WERI-Rb-1 (cell line): ENCODE results near the gene TRAF7.

Experiments used
- DNase-seq: peaks from one replicate; pipeline ENCODE4 v3.0.0-alpha.2; 2020
- H3K27ac ChIP-seq: fragments of 250-450 bp; sonication (Bioruptor Pico); 2 replicates; pipeline ENCODE4 v1.5.1; 2020; ENCODE audit warnings: mild to moderate bottlenecking, moderate library complexity
- H3K27me3 ChIP-seq: fragments of 250-450 bp; sonication (Bioruptor Pico); 2 replicates; pipeline ENCODE4 v1.5.1; 2021; ENCODE audit warnings: mild to moderate bottlenecking, low read depth, moderate library complexity; ENCODE audit not compliant: insufficient read depth, severe bottlenecking
- H3K36me3 ChIP-seq: fragments of 250-450 bp; sonication (Bioruptor Pico); 2 replicates; pipeline ENCODE4 v1.5.1; 2020; ENCODE audit warnings: mild to moderate bottlenecking, moderate library complexity
- H3K4me3 ChIP-seq: 2 replicates; pipeline ENCODE4 v1.5.1; 2011; ENCODE audit warnings: low read depth, mild to moderate bottlenecking, control low read depth, low read length
- H3K9me3 ChIP-seq: fragments of 250-450 bp; sonication (Bioruptor Pico); 2 replicates; pipeline ENCODE4 v1.5.1; 2021; ENCODE audit warnings: mild to moderate bottlenecking, moderate library complexity; ENCODE audit not compliant: severe bottlenecking
- TF ChIP-seq, protein P1 (sequence below): IDR thresholded peaks from 2 replicates; pipeline ENCODE4 v1.5.1; 2011; ENCODE audit warnings: low read depth, mild to moderate bottlenecking, control low read depth, inconsistent platforms, low read length

TRAF7 gene

DNA sequence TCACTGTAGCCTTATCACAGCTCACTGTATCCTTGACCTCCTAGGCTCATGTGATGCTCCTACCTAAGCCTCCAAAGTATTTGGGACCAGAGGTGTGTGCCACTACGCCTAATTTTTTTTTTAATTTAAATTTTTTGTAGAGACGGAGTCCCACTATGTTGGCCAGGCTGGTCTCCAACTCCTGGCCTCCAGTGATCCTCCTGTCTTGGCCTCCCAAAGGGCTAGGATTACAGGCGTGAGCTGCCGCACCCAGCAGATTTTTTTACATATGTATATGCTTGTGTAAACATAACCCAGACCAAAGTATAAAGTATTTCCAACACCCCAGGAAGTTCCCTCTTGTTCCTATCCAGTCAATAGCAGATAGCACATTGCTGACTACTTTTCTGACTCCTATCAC, 60.7 kb downstream of the TRAF7 start:
- Histone ChIP-seq H3K27ac (peak overlapping the region; percentile 96), H3K36me3 (peaks cover 24% of the 10 kb centered on the region), H3K27me3 (no peaks in the 10 kb centered on the region), H3K4me3 (no peak overlapping the region), H3K9me3 (no peaks in the 10 kb centered on the region)
- DNase-seq = no peak
- TF ChIP-seq, protein P1, sequence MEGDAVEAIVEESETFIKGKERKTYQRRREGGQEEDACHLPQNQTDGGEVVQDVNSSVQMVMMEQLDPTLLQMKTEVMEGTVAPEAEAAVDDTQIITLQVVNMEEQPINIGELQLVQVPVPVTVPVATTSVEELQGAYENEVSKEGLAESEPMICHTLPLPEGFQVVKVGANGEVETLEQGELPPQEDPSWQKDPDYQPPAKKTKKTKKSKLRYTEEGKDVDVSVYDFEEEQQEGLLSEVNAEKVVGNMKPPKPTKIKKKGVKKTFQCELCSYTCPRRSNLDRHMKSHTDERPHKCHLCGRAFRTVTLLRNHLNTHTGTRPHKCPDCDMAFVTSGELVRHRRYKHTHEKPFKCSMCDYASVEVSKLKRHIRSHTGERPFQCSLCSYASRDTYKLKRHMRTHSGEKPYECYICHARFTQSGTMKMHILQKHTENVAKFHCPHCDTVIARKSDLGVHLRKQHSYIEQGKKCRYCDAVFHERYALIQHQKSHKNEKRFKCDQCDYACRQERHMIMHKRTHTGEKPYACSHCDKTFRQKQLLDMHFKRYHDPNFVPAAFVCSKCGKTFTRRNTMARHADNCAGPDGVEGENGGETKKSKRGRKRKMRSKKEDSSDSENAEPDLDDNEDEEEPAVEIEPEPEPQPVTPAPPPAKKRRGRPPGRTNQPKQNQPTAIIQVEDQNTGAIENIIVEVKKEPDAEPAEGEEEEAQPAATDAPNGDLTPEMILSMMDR = no peak

DNA sequence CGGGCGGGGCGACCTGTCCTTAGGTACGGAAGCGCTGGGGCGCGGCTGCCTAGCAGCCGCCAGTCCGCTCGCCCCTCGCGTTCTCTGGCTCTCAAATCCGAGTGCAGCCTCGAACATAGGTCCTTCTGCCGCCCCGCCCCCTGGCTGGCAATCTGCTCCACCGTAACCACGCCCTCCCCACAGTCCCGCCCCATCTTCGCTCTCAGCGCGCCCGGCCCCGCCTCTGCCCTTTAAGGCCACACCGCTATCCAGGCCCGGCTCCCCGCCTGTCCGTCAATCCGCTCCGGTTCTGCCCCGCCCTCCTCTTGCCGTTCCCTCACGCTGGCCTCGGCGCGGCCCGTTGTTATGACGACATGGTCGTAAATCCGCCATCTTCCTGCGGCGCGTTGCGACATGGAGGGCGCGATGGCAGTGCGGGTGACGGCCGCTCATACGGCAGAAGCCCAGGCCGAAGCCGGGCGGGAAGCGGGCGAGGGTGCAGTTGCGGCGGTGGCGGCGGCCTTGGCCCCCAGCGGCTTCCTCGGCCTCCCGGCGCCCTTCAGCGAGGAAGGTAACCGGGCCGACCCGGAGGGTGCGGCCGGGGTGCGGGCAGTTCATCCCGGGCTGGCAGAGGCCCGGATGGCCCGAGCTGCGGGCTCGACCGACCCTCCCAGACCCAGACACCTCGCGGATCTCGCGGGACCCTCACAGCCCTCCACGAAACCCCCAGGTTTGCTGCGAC, 67.8 kb downstream of the TRAF7 start, which contains the start of gene E4F1:
Gene E4F1, plus strand, starts transcription at position 371 of the 721 bp plus-strand sequence. Its CDS starts 23 bp downstream, at position 394.
- peak within 1 kb of the TSS; percentile 97 for H3K4me3 ChIP-seq
- no peaks in the 10 kb centered on the region for H3K27me3 ChIP-seq
- peak; percentile 100 for DNase-seq
- TF ChIP-seq, protein P1 = no peak
- H3K9me3 ChIP-seq = no peaks in the 10 kb centered on the region
- H3K27ac ChIP-seq = peak within 1 kb of the TSS; percentile 96
- H3K36me3 ChIP-seq = peaks cover 39% of the 10 kb centered on the region

GRCh38 chr16:2223942-2224486, 68.4 kb downstream of the TRAF7 start:
- TF ChIP-seq, protein P1 = peak; percentile 23; the same call in 1 of the 2 replicates
- Histone ChIP-seq H3K27me3 (no peaks in the 10 kb centered on the region), H3K36me3 (peaks cover 45% of the 10 kb centered on the region), H3K27ac (peak overlapping the region; percentile 89), H3K4me3 (peak overlapping the region; percentile 97), H3K9me3 (no peaks in the 10 kb centered on the region)
- no peak for DNase-seq

GRCh38 chr16:2226245-2226793, 70.7 kb downstream of the TRAF7 start:
- Histone ChIP-seq H3K27ac (no peak overlapping the region), H3K27me3 (no peaks in the 10 kb centered on the region), H3K4me3 (no peak overlapping the region), H3K36me3 (peaks cover 67% of the 10 kb centered on the region), H3K9me3 (no peaks in the 10 kb centered on the region)
- no peak for DNase-seq
- TF ChIP-seq, protein P1 = no peak

GRCh38 chr16:2226918-2227317, 71.3 kb downstream of the TRAF7 start:
- no peaks in the 10 kb centered on the region for H3K9me3 ChIP-seq
- DNase-seq = no peak
- H3K27me3 ChIP-seq = no peaks in the 10 kb centered on the region
- no peak overlapping the region for H3K4me3 ChIP-seq
- peaks cover 73% of the 10 kb centered on the region for H3K36me3 ChIP-seq
- TF ChIP-seq, protein P1 = no peak
- H3K27ac ChIP-seq = no peak overlapping the region
